Measurements from ENCODE around the gene RAET1G.

RAET1G gene

GRCh38 chr6:149869275-149869892, 53.5 kb downstream of the RAET1G start:
- no peak for DNase-seq

GRCh38 chr6:149867876-149868640, 54.9 kb downstream of the RAET1G start:
- DNase-seq = no peak
